ENCODE results near the gene KCTD18. TPM values are rescaled to one million over a fixed set of nuclear protein-coding genes. Genes with fewer than 3 reads are reported as not detected.

KCTD18 gene
- total and polyA plus RNA-seq, 10 of the 15 experiments (the other 5 are each of a cell fraction or from before 2014, with no cell fraction given): 1.4 to 16.9 (median 12.5) TPM

- TF ChIP-seq BCL3 (IDR thresholded peaks at IDR 0.05; ENCODE audit: borderline replicate concordance, insufficient read depth, low read depth, low read length, poor library complexity, severe bottlenecking): no peak
- TF ChIP-seq ZBED1 (IDR thresholded peaks at IDR 0.05; ENCODE audit: borderline replicate concordance): no peak
- no peak for TF ChIP-seq SRF (IDR thresholded peaks at IDR 0.05; ENCODE audit: low read depth in 2 of 2, low read length in 2 of 2)
- no peak for TF ChIP-seq CHD4 (IDR thresholded peaks at IDR 0.05)
- TF ChIP-seq, protein P1, sequence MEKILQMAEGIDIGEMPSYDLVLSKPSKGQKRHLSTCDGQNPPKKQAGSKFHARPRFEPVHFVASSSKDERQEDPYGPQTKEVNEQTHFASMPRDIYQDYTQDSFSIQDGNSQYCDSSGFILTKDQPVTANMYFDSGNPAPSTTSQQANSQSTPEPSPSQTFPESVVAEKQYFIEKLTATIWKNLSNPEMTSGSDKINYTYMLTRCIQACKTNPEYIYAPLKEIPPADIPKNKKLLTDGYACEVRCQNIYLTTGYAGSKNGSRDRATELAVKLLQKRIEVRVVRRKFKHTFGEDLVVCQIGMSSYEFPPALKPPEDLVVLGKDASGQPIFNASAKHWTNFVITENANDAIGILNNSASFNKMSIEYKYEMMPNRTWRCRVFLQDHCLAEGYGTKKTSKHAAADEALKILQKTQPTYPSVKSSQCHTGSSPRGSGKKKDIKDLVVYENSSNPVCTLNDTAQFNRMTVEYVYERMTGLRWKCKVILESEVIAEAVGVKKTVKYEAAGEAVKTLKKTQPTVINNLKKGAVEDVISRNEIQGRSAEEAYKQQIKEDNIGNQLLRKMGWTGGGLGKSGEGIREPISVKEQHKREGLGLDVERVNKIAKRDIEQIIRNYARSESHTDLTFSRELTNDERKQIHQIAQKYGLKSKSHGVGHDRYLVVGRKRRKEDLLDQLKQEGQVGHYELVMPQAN (conservative IDR thresholded peaks at IDR 0.05): no peak
- no peak for TF ChIP-seq NR2C2 (IDR thresholded peaks at IDR 0.05; ENCODE audit: borderline replicate concordance, control insufficient read depth, insufficient read length, low read depth)
These were observed 57.5 kb downstream of the KCTD18 start (continued) for GRCh38 chr2:200452377-200452776.

- ATAC-seq (peak; percentile 20), DNase-seq (ENCODE audit: low read depth, low spot score) (no peak), FAIRE-seq (no peak)
- 46% methylated on average over 2 of the region's 2 CpGs for WGBS (ENCODE audit: insufficient coverage, insufficient replicate concordance, low lambda C conversion rate, missing lambda C conversion rate)
- H4K20me1 ChIP-seq (ENCODE audit: control insufficient read depth, insufficient read depth): no peaks in the 10 kb centered on the region
- H3K4me1 ChIP-seq (ENCODE audit: control insufficient read depth, insufficient read depth, low read length): peaks cover 17% of the 10 kb centered on the region
- H3K27me3 ChIP-seq (replicated peaks in 1 of 2; ENCODE audit: control insufficient read depth in 2 of 2, insufficient read depth in 2 of 2, low read length in 1 of 2): no peaks in the 10 kb centered on the region
- no peaks in the 10 kb centered on the region for H3K9me3 ChIP-seq (replicated peaks; ENCODE audit: control insufficient read depth, insufficient read depth, low read length)
- in situ Hi-C loops (cut with MboI) (no loop called here), intact Hi-C loops (cut with micrococcal nuclease; ENCODE audit: unreplicated experiment) (no loop called here)
- no peaks in the 10 kb centered on the region; a peak in 1 of 4 replicates for H3K36me3 ChIP-seq (ENCODE audit: control insufficient read depth in 2 of 2, insufficient read depth in 2 of 2, low read length in 1 of 2)
- BruUV-seq (replicated peaks): no TSS peak
- POLR2A ChIA-PET: no interaction called here
- RAD21 ChIA-PET (ENCODE audit: unreplicated experiment): no interaction called here
- H3K79me2 ChIP-seq (ENCODE audit: control insufficient read depth, insufficient read depth, low read length): no peaks in the 10 kb centered on the region
- no peak overlapping the region for H3K27ac ChIP-seq (ENCODE audit: control insufficient read depth, insufficient read depth)
- H3K4me2 ChIP-seq (ENCODE audit: control insufficient read depth, insufficient read depth): no peak overlapping the region
- H2AFZ ChIP-seq (ENCODE audit: control insufficient read depth, low read depth, low read length): no peak overlapping the region
- TF ChIP-seq GABPA (IDR thresholded peaks at IDR 0.05; ENCODE audit: low read depth): no peak
- peak; percentile 64; the same call in 1 of the 2 replicates for TF ChIP-seq SPI1 (IDR thresholded peaks at IDR 0.05; ENCODE audit: borderline replicate concordance, insufficient read depth, low read depth, low read length)
- no peak for TF ChIP-seq ZNF274 (IDR thresholded peaks at IDR 0.05; ENCODE audit: insufficient read depth, insufficient read length)
- SMC1A ChIA-PET (ENCODE audit: uncharacterized antibody, unreplicated experiment): no interaction called here
- H3K9ac ChIP-seq (ENCODE audit: control insufficient read depth, insufficient read depth, low read length): no peak overlapping the region
- no peak overlapping the region for H3K4me3 ChIP-seq
- CTCF ChIA-PET: no interaction called here
These were observed 58.4 kb downstream of the KCTD18 start for GRCh38 chr2:200451511-200451910.
